Astrocyte (in vitro differentiated cells and primary cell): ENCODE results near the gene NECAP2.

Source experiments
- EZH2 ChIP-seq: IDR thresholded peaks from 2 replicates; pipeline ENCODE4 v1.6.1; 2012; ENCODE audit warnings: mild to moderate bottlenecking, low read length, inconsistent platforms; ENCODE audit not compliant: insufficient read depth
- TF ChIP-seq, protein P1 (sequence below): IDR thresholded peaks from 2 replicates; pipeline ENCODE4 v1.5.1; 2011; ENCODE audit warnings: low read depth, mild to moderate bottlenecking, inconsistent platforms, low read length, moderate library complexity; ENCODE audit not compliant: insufficient read depth

DNA sequence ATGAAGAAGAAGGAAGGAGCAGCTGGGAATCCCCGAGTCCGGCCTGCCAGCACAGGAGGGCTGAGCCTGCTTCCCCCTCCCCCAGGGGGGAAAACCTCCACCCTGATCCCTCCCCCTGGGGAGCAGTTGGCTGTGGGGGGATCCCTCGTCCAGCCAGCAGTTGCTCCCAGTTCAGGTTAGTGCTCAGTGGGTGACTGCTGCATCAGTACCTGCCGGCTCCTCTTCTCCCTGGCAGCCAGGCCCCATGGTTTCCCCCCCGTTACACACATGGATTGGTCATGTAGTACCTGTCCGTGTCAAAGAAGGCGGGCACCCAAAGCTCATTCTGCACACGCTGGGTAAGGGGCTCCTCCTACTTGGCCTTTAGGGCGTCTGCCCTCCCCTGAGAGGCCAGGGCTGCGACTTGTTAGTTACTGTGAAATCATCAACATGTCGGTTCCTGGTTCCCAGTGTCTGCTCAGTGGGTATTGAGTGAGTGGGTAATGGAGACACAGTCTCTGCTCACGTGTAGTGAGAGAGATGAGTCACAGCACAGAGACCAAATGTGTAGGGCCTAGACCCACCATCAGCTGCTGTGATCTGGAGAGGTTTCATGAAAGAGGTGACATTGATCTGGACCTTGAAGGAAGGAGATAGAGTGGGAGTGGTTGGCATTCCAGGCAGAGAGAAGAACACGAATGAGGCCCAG, 11.5 kb downstream of the NECAP2 start:
- TF ChIP-seq, protein P1, sequence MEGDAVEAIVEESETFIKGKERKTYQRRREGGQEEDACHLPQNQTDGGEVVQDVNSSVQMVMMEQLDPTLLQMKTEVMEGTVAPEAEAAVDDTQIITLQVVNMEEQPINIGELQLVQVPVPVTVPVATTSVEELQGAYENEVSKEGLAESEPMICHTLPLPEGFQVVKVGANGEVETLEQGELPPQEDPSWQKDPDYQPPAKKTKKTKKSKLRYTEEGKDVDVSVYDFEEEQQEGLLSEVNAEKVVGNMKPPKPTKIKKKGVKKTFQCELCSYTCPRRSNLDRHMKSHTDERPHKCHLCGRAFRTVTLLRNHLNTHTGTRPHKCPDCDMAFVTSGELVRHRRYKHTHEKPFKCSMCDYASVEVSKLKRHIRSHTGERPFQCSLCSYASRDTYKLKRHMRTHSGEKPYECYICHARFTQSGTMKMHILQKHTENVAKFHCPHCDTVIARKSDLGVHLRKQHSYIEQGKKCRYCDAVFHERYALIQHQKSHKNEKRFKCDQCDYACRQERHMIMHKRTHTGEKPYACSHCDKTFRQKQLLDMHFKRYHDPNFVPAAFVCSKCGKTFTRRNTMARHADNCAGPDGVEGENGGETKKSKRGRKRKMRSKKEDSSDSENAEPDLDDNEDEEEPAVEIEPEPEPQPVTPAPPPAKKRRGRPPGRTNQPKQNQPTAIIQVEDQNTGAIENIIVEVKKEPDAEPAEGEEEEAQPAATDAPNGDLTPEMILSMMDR = no peak
- no peak for TF ChIP-seq EZH2
